GM12801 (cell line): ENCODE measurements around the gene ZNF532.

Experiments
- TF ChIP-seq, protein P1 (sequence below): IDR thresholded peaks from one replicate; pipeline ENCODE4 v1.5.1; 2011; ENCODE audit warnings: control low read depth; ENCODE audit not compliant: insufficient read length; ENCODE audit errors: extremely low read depth

ZNF532 gene

DNA sequence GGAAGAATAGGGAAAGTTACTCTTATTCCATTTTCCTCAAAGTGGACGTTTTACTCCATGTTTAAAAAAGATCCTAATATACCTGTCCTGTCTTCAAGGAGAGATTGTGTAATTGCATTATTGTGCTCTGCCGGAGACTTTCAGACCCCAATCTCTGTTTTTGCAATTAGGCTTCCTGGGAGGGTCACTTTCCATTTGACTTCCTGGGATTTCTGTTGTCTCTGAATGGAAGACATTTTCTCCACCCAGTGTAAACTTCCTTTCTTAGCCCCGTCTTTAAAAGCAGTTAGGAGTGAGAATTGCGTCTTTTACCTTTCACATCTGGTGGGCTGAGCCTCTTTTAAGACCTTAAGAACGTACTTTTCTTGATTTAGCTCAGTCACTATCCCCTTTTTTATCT lies 63.0 kb downstream of the ZNF532 start:
- TF ChIP-seq, protein P1, sequence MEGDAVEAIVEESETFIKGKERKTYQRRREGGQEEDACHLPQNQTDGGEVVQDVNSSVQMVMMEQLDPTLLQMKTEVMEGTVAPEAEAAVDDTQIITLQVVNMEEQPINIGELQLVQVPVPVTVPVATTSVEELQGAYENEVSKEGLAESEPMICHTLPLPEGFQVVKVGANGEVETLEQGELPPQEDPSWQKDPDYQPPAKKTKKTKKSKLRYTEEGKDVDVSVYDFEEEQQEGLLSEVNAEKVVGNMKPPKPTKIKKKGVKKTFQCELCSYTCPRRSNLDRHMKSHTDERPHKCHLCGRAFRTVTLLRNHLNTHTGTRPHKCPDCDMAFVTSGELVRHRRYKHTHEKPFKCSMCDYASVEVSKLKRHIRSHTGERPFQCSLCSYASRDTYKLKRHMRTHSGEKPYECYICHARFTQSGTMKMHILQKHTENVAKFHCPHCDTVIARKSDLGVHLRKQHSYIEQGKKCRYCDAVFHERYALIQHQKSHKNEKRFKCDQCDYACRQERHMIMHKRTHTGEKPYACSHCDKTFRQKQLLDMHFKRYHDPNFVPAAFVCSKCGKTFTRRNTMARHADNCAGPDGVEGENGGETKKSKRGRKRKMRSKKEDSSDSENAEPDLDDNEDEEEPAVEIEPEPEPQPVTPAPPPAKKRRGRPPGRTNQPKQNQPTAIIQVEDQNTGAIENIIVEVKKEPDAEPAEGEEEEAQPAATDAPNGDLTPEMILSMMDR: no peak

- TF ChIP-seq, protein P1: no peak
These were observed 63.7 kb downstream of the ZNF532 start for GRCh38 chr18:58928386-58928785.

DNA sequence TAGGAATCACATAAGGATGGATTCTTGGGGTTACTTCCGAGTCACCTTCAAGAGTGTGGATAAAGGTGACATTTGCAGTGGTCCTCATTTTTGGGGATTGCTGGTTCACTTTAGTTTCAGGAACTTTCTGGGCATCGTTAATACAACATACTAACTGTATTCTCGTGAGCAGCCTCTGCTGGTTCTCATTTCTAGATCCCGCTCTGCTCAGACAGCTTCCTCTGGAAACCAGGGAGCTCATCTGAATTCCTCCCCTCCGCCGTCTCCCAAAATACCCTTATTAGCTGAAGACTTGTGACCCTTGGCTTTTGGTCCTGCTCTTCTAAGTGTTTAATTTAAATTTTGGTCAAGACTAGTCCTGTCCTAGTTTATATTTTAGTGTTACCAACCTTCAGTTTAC lies 64.5 kb downstream of the ZNF532 start:
- TF ChIP-seq, protein P1: no peak

DNA sequence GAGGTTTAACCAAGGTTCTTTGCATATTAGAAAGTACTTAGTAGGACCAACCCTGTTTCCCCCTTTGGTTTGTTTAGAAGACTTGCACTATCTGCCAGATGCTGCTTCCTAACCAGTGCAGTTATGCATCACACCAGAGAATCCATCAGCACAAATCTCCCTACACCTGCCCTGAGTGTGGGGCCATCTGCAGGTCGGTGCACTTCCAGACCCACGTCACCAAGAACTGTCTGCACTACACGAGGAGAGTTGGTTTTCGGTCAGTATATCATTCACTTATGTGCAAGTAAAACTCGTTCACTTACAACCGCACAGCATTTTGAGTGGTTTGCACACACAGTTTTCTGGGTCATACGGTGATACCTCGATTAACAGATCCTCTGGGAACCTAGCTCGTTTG lies 69.7 kb downstream of the ZNF532 start:
- TF ChIP-seq, protein P1: no peak

DNA sequence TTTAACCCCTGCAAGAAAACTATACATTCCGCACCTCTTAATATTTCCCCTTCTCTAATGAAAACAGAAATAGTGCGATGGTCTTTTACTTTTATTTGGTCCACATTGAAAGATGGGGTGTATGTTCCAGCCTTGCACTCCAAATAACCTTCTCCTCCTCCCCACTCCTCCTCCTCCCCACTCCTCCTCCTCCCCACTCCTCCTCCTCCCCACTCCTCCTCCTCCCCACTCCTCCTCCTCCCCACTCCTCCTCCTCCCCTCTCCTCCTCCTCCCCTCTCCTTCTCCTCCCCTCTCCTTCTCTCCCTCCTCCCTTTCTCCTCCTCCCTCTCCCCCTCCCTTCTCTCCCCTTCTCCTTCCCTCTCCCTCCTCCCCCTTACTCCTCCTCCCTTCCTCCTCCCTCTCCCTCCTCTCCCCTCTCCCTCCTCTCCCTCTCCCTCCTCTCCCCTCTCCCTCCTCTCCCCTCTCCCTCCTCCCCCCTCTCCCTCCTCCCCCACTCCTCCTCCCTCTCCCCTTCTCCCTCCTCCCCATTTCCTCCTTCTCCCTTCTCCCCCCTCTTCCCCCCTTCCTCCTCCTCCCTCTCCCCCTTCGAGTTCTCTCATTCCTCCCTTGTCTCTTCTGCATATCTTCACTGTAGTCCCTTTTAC lies 70.4 kb downstream of the ZNF532 start:
- TF ChIP-seq, protein P1: no peak

DNA sequence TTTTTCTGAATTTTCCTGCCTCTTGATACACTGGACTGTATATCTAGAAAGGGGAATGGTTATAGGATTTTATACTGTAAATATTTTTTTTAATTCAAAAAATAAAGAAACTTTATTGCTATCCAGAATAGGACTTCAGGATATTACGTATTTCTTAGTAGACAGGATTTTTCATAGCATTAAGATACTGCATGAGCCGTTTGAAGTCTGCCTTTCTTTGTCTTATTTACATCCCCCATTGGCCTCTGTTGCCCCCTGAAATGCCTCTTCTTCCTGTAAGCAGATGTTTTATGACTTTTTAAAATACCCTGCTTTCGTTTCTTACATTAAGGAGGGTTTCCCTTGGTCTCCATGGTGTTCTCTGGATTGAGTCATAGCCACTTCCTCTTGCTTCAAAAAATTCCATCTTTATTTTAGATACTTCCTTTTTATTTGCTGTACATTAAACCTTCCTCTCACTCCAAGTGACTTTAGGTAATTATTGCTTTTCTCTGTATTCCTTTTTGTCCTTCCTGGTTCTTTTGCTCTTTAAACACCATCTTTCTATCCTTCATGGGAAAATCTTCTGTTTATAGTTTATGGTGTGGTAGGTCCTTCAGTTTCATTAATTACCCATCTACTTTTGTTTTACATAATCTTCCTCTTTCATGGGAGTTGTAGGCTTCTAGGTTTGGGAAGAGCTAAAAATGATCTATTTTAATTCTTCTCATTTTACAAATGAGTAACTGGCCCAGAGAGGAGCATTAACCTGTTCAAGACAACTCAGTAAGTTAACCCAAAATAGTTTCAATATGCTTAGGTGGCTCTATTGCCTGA lies 72.6 kb downstream of the ZNF532 start:
- TF ChIP-seq, protein P1: no peak

DNA sequence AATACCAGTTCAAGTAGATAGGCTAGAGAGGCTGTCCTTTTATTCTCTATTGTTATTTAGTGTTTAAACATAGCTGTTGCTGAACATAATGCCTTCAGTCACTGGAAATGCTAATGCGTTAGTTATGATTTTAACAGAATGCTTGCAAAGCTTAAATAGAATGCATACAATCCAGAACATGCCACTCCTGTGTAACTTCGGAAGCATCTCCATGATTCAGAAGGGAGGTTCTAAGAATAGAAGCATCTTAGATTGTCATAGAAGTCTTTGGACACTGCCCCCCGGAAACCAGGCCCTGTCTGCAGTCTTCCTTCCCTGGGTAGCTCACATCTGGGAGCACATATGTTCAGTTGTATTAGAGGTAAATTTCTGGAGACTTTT lies 73.2 kb downstream of the ZNF532 start:
- TF ChIP-seq, protein P1: no peak
